Non-pigmented ciliary epithelial cell (primary cell): ENCODE measurements around the gene RNU4-1.
"Not testable (repeated sequence)": the region's sequence is repeated elsewhere in the genome, so short reads cannot be mapped to it uniquely, and the experiment has no call there.

ENCODE experiments used
- DNase-seq: peaks from one replicate; pipeline ENCODE4 v3.0.0-alpha.2; 2010; ENCODE audit warnings: low read depth

RNU4-1 gene

GRCh38 chr12:120292661-120293531 is at the start of gene RNU4-1:
RNU4-1 (minus strand) TSS chr12:120293237.
- peak; percentile 91 for DNase-seq

GRCh38 chr12:120342175-120343038 is 49.4 kb upstream of the RNU4-1 start:
- DNase-seq: no peak

DNA sequence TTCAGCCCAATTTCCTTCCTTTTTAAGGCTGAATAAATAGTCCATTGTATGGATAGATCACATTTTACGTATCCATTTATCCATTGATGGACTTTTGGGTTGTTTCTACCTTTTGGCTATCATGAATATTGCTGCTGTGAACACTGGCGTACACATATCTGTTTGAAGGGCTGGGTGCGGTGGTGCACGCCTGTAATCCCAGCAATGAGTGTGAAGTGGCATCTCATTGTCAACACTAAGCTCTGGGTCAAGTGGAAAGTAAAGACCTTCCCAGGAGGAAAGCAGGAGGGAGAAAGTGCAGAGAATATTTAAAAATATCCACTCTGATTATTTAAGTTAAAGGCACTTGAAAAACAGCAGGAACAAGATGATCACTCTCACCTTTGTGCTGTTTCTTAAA is 46.2 kb upstream of the RNU4-1 start:
- no peak for DNase-seq

DNA sequence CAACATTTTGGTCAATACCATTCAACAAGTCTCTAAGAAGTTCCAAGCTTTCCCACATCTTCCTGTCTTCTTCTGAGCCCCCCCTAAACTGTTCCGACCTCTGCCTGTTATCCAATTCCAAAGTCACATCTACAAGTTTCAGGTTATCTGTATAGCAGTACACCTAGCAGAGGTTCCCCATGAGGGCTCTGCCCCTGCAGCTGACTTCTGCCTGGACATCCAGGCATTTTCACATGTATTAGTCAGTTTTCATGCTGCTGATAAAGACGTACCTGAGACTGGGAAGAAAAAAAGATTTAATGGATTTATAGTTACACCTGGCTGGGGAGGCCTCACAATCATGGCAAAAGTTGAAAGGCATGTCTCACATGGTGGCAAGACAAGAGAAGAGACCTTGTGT is 44.7 kb upstream of the RNU4-1 start:
- no peak for DNase-seq

- DNase-seq: not testable (repeated sequence)
Observed at GRCh38 chr12:120336392-120336791, 43.4 kb upstream of the RNU4-1 start.

DNA sequence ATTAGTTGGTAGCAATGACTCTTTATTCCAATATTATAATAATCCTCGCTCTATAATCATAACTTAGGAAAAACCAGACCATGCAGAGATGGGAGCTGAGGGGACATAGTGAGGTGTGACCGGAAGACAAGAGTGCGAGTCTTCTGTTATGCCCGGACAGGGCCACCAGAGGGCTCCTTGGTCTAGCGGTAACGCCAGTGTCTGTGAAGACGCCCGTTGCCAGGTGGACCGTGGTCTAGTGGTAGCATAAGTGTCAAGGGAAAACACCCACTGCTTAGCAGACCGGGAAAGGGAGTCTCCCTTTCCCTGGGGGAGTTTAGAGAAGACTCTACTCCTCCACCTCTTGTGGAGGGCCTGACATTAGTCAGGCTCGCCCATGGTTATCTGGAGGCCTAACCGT is 42.4 kb upstream of the RNU4-1 start:
- DNase-seq: not testable (repeated sequence)

DNA sequence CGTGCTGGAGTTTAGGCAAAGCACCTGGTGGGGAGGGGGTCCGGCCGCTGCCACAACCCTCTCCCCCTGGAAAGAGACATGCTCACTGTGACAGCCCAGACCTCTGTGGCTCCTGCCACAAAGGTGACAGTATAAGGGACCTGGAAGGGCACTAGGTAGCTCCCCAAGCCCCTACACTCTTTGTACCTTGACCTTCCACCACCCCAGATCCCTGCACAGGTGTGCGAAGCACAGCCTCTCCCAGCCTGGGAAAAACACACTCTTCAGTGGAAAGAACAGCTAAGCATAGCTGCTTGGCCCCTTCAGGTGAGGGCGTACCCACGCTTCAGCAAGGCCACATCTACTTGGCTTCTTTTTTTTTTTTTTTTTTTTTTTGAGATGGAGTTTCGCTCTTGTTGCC is 39.5 kb upstream of the RNU4-1 start:
- no peak for DNase-seq

GRCh38 chr12:120332041-120332440 is 39.0 kb upstream of the RNU4-1 start:
- DNase-seq: no peak

DNA sequence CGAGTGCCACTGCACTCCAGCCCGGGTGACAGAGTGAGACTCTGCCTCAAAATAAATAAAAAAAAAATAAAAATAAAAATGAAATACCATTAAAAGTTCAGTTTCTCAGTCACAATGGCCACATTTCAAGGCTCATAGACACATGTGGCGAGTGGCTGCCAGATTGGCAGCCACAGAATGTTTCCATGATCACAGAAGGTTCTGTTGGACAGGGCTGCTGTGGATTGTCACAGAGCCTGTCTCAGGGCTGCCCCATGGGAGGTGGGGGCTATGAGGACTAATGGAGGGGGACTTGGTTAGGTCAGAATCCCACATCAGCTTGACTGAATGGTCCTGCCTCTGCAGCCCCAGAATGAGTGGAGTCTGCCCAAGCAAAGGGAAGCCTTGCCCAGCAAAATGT is 38.4 kb upstream of the RNU4-1 start:
- no peak for DNase-seq

GRCh38 chr12:120328228-120328627 is 35.2 kb upstream of the RNU4-1 start:
- DNase-seq: no peak

- DNase-seq: no peak
Observed at GRCh38 chr12:120327593-120327992, 34.6 kb upstream of the RNU4-1 start, which contains the start of gene PLA2G1B. PLA2G1B (minus strand) TSS chr12:120327779; CDS start chr12:120327753, 26 bp downstream.

GRCh38 chr12:120324841-120325417 is 31.9 kb upstream of the RNU4-1 start:
- DNase-seq: no peak

GRCh38 chr12:120323772-120324171 is 30.7 kb upstream of the RNU4-1 start:
- no peak for DNase-seq

DNA sequence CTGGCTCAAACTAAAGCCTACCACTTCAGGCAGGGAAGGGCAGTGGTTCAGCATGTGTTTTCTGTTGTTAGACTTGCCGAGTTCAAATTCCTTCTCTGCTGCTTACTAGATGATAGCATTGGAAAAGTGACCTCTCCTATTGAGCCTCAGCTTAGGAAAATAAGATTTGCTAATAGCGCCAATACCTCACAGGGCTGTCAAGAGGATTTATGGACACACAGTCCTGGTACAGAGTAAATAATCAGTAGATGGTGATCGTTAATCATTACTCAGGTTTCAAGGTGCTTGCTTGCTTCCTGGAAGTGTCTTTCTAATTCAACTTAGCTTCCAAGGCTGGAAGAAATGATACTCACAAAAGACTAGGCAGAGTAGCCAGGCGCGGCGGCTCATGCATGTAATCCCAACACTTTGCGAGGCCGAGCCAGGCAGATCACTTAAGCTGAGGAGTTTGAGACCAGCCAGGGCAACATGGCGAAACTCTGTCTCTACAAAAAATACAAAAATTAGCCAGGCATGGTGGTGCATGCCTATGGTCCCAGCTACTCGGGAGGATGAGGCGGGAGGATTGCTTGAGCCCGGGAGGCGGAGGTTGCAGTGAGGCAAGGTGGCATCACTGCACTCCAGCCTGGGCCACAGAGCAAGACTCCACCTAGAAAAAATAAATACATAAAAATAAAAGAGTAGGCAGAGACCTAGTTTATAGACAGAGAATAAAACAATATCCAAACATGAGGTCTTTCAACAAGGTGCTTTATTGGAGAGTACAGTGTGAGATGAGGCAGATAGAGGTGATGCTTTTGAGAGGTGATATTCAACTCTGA is 28.6 kb upstream of the RNU4-1 start:
- no peak for DNase-seq

GRCh38 chr12:120317224-120318105 is 24.4 kb upstream of the RNU4-1 start:
- peak; percentile 97 for DNase-seq

GRCh38 chr12:120316798-120317223 is 23.8 kb upstream of the RNU4-1 start:
- peak; percentile 4 for DNase-seq

- DNase-seq: no peak
Observed at GRCh38 chr12:120314220-120314619, 21.2 kb upstream of the RNU4-1 start.

GRCh38 chr12:120301962-120302815 is 9.2 kb upstream of the RNU4-1 start, which contains the start of gene SIRT4:
SIRT4 (plus strand) TSS chr12:120302321; CDS start chr12:120303562, 1,241 bp downstream.
- peak; percentile 87 for DNase-seq

- DNase-seq: no peak
Observed at GRCh38 chr12:120292411-120292660, 701 bp downstream of the RNU4-1 start.
